Panc1 (cell line): ENCODE data around the gene NSUN6. TPM values are rescaled to one million over a fixed set of nuclear protein-coding genes. Genes with fewer than 3 reads are reported as not detected.

ENCODE experiments used
- ATAC-seq: fragments of 200-7000 bp; cut with Tn5 transposase; 2 replicates; pipeline ENCODE4 v1.9.1; 2020; ENCODE audit warnings: mild to moderate bottlenecking, moderate library complexity
- BruUV-seq: library from RNA; stranded (reverse); fragments of 400-500 nt; replicated peaks from 2 replicates; lab custom pipeline; 2021; lab: Mats Ljungman, UMichigan
- CTCF ChIA-PET: fragments of 300-600 bp; sonication (Branson Sonifier 250); formaldehyde crosslinking; loops from one replicate; lab custom pipeline; 2022; ENCODE audit warnings: antibody characterized with exemption; lab: Charles Lee
- POLR2A ChIA-PET: fragments of 300-600 bp; sonication (Branson Sonifier 250); formaldehyde crosslinking; loops from one replicate; lab custom pipeline; 2022; ENCODE audit warnings: antibody characterized with exemption; lab: Charles Lee
- DNase-seq: peaks from one replicate; pipeline ENCODE4 v3.0.0-alpha.2; 2010; ENCODE audit warnings: low read depth, low spot score
- H3K27ac ChIP-seq: 2 replicates; pipeline ENCODE4 v1.5.1; 2011; ENCODE audit warnings: mild to moderate bottlenecking, low read length, inconsistent platforms
- H3K27me3 ChIP-seq: fragments of 200-500 bp; sonication (Bioruptor generic); 2 replicates; pipeline ENCODE4 v1.6.0; 2014; ENCODE audit warnings: low read length, inconsistent platforms; ENCODE audit not compliant: control insufficient read depth, insufficient read depth
- H3K36me3 ChIP-seq: fragments of 200-500 bp; sonication (Bioruptor generic); 2 replicates; pipeline ENCODE4 v1.5.1; 2014; ENCODE audit warnings: inconsistent platforms, mild to moderate bottlenecking, low read length, moderate library complexity; ENCODE audit not compliant: control insufficient read depth, insufficient read depth
- H3K4me1 ChIP-seq: 2 replicates; pipeline ENCODE4 v1.5.1; 2011; ENCODE audit warnings: inconsistent platforms, mild to moderate bottlenecking, low read length, moderate library complexity; ENCODE audit not compliant: control insufficient read depth, insufficient read depth
- H3K4me3 ChIP-seq, 2 experiments: 2 replicates each; pipeline ENCODE4 v1.5.1; 2011 to 2012; ENCODE audit warnings: low read depth in 2 of 2, low read length in 2 of 2, mild to moderate bottlenecking in 2 of 2, inconsistent platforms in 1 of 2, moderate library complexity in 1 of 2
- H3K9me3 ChIP-seq: fragments of 200-500 bp; sonication (Bioruptor generic); 2 replicates; pipeline ENCODE4 v1.5.1; 2014; ENCODE audit warnings: low read depth, mild to moderate bottlenecking, inconsistent platforms, low read length, moderate library complexity; ENCODE audit not compliant: control insufficient read depth, insufficient read depth
- POLR2AphosphoS5 ChIP-seq: IDR thresholded peaks from 2 replicates; pipeline ENCODE4 v1.6.1; 2012; ENCODE audit warnings: mild to moderate bottlenecking, low read depth, low read length, moderate library complexity
- SIN3A ChIP-seq: IDR thresholded peaks from 2 replicates; pipeline ENCODE4 v1.6.1; 2012; ENCODE audit warnings: low read depth, mild to moderate bottlenecking, low read length, moderate library complexity, borderline replicate concordance; ENCODE audit not compliant: insufficient read depth
- TCF7L2 ChIP-seq: IDR thresholded peaks from 2 replicates; pipeline ENCODE4 v1.6.1; 2011; ENCODE audit warnings: mild to moderate bottlenecking, low read depth, low read length, inconsistent platforms
- in situ Hi-C: cut with HindIII; loops from 2 replicates; pipeline ENCODE4 v1.10.0; 2016; ENCODE audit warnings: low sequenced_read_pairs, low pct_unique_long_range_greater_than_20kb
- intact Hi-C: fragments of 100-400 bp; cut with micrococcal nuclease; formaldehyde crosslinking; loops from one replicate; pipeline ENCODE4 v1.10.0; 2022; ENCODE audit not compliant: unreplicated experiment
- total RNA-seq: library from RNA; stranded (reverse); gene quantifications from one replicate; pipeline ENCODE4 v1.2.1, GENCODE V29; 2021; ENCODE audit not compliant: unreplicated experiment
- TF ChIP-seq, protein P1 (sequence below), 2 experiments: IDR thresholded peaks; 2 replicates each; pipeline ENCODE4 v1.6.1; 2011 to 2012; ENCODE audit warnings: low read depth in 2 of 2, control low read depth in 1 of 2, low read length in 1 of 2, mild to moderate bottlenecking in 1 of 2, moderate library complexity in 1 of 2; ENCODE audit not compliant: insufficient read depth in 1 of 2
- TF ChIP-seq, protein P2 (sequence below): fragments of 450-650 bp; IDR thresholded peaks from 2 replicates; pipeline ENCODE4 v1.5.1; 2017; ENCODE audit warnings: mild to moderate bottlenecking

The NSUN6 gene
- total RNA-seq, 1 experiment from 2014 or later: 4.3 TPM

DNA sequence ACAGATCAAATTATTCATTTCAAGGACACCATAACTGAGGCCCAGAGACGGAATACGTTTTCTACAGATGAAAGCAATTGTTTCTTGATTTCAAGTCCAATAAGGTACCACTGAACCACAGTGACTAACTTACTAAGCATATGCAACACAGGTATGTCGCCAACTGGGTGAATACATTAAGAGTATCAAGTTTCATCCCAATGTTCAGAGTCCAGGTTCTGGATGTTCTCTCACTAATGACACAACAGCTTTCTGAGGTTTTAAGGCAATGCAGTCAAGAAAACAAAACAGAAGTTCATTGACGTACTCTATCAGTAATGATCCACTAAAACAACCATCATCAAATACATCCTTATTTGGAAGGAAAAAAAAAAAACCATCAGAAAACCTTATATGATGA is 35.8 kb downstream of the NSUN6 start:
- no peak for DNase-seq
- ChIA-PET POLR2A (no interaction called here), CTCF (no interaction called here)
- TF ChIP-seq POLR2AphosphoS5: no peak
- TF ChIP-seq, protein P1, sequence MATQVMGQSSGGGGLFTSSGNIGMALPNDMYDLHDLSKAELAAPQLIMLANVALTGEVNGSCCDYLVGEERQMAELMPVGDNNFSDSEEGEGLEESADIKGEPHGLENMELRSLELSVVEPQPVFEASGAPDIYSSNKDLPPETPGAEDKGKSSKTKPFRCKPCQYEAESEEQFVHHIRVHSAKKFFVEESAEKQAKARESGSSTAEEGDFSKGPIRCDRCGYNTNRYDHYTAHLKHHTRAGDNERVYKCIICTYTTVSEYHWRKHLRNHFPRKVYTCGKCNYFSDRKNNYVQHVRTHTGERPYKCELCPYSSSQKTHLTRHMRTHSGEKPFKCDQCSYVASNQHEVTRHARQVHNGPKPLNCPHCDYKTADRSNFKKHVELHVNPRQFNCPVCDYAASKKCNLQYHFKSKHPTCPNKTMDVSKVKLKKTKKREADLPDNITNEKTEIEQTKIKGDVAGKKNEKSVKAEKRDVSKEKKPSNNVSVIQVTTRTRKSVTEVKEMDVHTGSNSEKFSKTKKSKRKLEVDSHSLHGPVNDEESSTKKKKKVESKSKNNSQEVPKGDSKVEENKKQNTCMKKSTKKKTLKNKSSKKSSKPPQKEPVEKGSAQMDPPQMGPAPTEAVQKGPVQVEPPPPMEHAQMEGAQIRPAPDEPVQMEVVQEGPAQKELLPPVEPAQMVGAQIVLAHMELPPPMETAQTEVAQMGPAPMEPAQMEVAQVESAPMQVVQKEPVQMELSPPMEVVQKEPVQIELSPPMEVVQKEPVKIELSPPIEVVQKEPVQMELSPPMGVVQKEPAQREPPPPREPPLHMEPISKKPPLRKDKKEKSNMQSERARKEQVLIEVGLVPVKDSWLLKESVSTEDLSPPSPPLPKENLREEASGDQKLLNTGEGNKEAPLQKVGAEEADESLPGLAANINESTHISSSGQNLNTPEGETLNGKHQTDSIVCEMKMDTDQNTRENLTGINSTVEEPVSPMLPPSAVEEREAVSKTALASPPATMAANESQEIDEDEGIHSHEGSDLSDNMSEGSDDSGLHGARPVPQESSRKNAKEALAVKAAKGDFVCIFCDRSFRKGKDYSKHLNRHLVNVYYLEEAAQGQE (IDR thresholded peaks at IDR 0.05; ENCODE audit: insufficient read depth in 1 of 2, low read depth in 2 of 2, low read length in 1 of 2): no peak
- TF ChIP-seq SIN3A: no peak
- TF ChIP-seq, protein P2, sequence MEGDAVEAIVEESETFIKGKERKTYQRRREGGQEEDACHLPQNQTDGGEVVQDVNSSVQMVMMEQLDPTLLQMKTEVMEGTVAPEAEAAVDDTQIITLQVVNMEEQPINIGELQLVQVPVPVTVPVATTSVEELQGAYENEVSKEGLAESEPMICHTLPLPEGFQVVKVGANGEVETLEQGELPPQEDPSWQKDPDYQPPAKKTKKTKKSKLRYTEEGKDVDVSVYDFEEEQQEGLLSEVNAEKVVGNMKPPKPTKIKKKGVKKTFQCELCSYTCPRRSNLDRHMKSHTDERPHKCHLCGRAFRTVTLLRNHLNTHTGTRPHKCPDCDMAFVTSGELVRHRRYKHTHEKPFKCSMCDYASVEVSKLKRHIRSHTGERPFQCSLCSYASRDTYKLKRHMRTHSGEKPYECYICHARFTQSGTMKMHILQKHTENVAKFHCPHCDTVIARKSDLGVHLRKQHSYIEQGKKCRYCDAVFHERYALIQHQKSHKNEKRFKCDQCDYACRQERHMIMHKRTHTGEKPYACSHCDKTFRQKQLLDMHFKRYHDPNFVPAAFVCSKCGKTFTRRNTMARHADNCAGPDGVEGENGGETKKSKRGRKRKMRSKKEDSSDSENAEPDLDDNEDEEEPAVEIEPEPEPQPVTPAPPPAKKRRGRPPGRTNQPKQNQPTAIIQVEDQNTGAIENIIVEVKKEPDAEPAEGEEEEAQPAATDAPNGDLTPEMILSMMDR: no peak
- no peak overlapping the region for H3K4me3 ChIP-seq
- BruUV-seq: no TSS peak
- H3K4me1 ChIP-seq: peaks cover 6% of the 10 kb centered on the region
- H3K27me3 ChIP-seq: no peaks in the 10 kb centered on the region
- ATAC-seq: no peak
- H3K36me3 ChIP-seq: no peaks in the 10 kb centered on the region; the same call in 1 of the 2 replicates
- no peaks in the 10 kb centered on the region for H3K9me3 ChIP-seq
- no peak overlapping the region for H3K27ac ChIP-seq
- intact Hi-C loops (no loop called here), in situ Hi-C loops (no loop called here)

DNA sequence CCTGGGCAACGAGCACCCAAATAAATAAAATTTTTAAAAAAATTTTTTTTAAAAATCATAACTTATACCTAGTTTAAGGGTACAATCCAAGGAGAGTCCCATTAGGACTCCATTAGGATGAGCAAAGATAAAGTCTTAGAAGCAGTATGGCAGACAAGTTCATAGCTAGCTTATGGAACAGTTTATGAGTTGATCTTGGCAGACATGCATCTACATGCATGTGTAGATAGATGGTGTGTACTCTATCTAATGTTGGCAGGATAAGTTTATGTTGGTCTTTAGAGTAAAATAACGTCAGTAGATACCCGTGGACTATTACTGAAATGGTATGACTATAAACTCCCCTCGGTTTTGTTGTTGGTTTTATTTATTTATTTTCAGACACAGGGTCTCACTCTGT is 40.2 kb downstream of the NSUN6 start:
- BruUV-seq: no TSS peak
- POLR2A ChIA-PET: no interaction called here
- Histone ChIP-seq H3K36me3 (no peaks in the 10 kb centered on the region; the same call in 1 of the 2 replicates), H3K9me3 (no peaks in the 10 kb centered on the region), H3K27me3 (no peaks in the 10 kb centered on the region), H3K4me1 (peaks cover 9% of the 10 kb centered on the region), H3K4me3 (no peak overlapping the region), H3K27ac (no peak overlapping the region)
- CTCF ChIA-PET: no interaction called here
- no peak for TF ChIP-seq SIN3A
- TF ChIP-seq, protein P2: no peak
- TF ChIP-seq, protein P1 (IDR thresholded peaks at IDR 0.05; ENCODE audit: insufficient read depth in 1 of 2, low read depth in 2 of 2, low read length in 1 of 2): no peak
- no peak for TF ChIP-seq TCF7L2
- no peak for TF ChIP-seq POLR2AphosphoS5
- DNase-seq: no peak
- in situ Hi-C loops (no loop called here), intact Hi-C loops (no loop called here)
- no peak for ATAC-seq
